HepG2 (cell line): ENCODE data around the gene UCP2. TPM values are rescaled to one million over a fixed set of nuclear protein-coding genes. Genes with fewer than 3 reads are reported as not detected.

Experiments
- ATAC-seq: fragments of 200-7000 bp; cut with Tn5 transposase; 3 replicates; pipeline ENCODE4 v1.9.1; 2020; ENCODE audit warnings: mild to moderate bottlenecking, moderate library complexity
- BruUV-seq: library from RNA; stranded (reverse); fragments of 400-500 nt; replicated peaks from 2 replicates; lab custom pipeline; 2021; lab: Mats Ljungman, UMichigan
- CTCF ChIA-PET: fragments of 300-600 bp; formaldehyde crosslinking; extraction: SDS; loops from one replicate; lab custom pipeline; 2021; ENCODE audit warnings: low total read pairs, inconsistent platforms, low intra/inter-chr PET ratio; lab: Yijun Ruan, JAX
- POLR2A ChIA-PET: fragments of 350-600 bp; sonication (Branson Sonifier 250); formaldehyde crosslinking; loops from one replicate; lab custom pipeline; 2020; ENCODE audit warnings: antibody characterized with exemption, inconsistent platforms; lab: Yijun Ruan, JAX
- DNase-seq: peaks from one replicate; pipeline ENCODE4 v3.0.0-alpha.2; 2015; ENCODE audit warnings: low spot score
- FAIRE-seq: peaks from 3 replicates; lab custom pipeline; 2011; peaks lifted over from hg19 to GRCh38; lab: Jason Lieb, UNC
- H2AFZ ChIP-seq: one replicate; pipeline ENCODE4 v1.6.1; 2011; ENCODE audit warnings: low read length, inconsistent platforms
- H3K27ac ChIP-seq: fragments of 300-600 bp; 3 replicates; pipeline ENCODE4 v1.8.0; 2011; ENCODE audit warnings: mixed run types, mild to moderate bottlenecking, mixed read lengths, low read length, inconsistent platforms; ENCODE audit not compliant: insufficient read depth; ENCODE audit errors: extremely low read length
- H3K27me3 ChIP-seq, 2 experiments: fragments of 200-600 bp in 1 of 2; 2 replicates in 1 of 2; 3 replicates in 1 of 2; pipeline versions ENCODE4 v1.6.0 to v1.8.0; 2011; ENCODE audit warnings: low read length in 2 of 2, mild to moderate bottlenecking in 2 of 2, moderate library complexity in 2 of 2, inconsistent platforms in 1 of 2; ENCODE audit not compliant: insufficient read depth in 2 of 2, control insufficient read depth in 1 of 2
- H3K36me3 ChIP-seq, 2 experiments: fragments of 200-600 bp in 1 of 2; replicated peaks in 1 of 2; 2 replicates in 1 of 2; 3 replicates in 1 of 2; pipeline versions ENCODE4 v1.5.1 to v1.8.0; 2011; ENCODE audit warnings: low read length in 2 of 2, inconsistent platforms in 1 of 2; ENCODE audit not compliant: insufficient read depth in 2 of 2, control insufficient read depth in 1 of 2
- H3K4me1 ChIP-seq: 2 replicates; pipeline ENCODE4 v1.5.1; 2012; ENCODE audit warnings: low read length, inconsistent platforms; ENCODE audit not compliant: insufficient read depth
- H3K4me2 ChIP-seq: 2 replicates; pipeline ENCODE4 v1.6.0; 2011; ENCODE audit warnings: low read depth, low read length, inconsistent platforms
- H3K4me3 ChIP-seq, 3 experiments: fragments of 200-600 bp in 1 of 3; sonication (generic), shearing (Covaris generic) in 1 of 3; replicated peaks in 1 of 3; 2 replicates each; pipeline ENCODE4 v1.5.1; 2011 to 2016; ENCODE audit warnings: low read length in 3 of 3, inconsistent platforms in 2 of 3, low read depth in 2 of 3, mild to moderate bottlenecking in 2 of 3, control low read depth in 1 of 3, mixed read lengths in 1 of 3; ENCODE audit not compliant: insufficient read depth in 1 of 3
- H3K79me2 ChIP-seq: one replicate; pipeline ENCODE4 v1.6.1; 2011; ENCODE audit warnings: low read length, inconsistent platforms; ENCODE audit not compliant: insufficient read depth
- H3K9ac ChIP-seq: 2 replicates; pipeline ENCODE4 v1.6.0; 2011; ENCODE audit warnings: mild to moderate bottlenecking, low read depth, low read length, inconsistent platforms; ENCODE audit not compliant: insufficient read depth
- H3K9me3 ChIP-seq: 2 replicates; pipeline ENCODE4 v1.5.1; 2012; ENCODE audit warnings: mild to moderate bottlenecking, low read length
- H4K20me1 ChIP-seq: 2 replicates; pipeline ENCODE4 v1.6.0; 2011; ENCODE audit warnings: inconsistent platforms, mild to moderate bottlenecking, low read length, moderate library complexity; ENCODE audit not compliant: insufficient read depth
- AKAP8 ChIP-seq: sonication (generic); formaldehyde crosslinking; IDR thresholded peaks from 2 replicates; pipeline ENCODE4 v1.5.1; 2020; ENCODE audit warnings: mild to moderate bottlenecking, missing genetic modification reagents
- HOXD1 ChIP-seq: sonication (generic); formaldehyde crosslinking; IDR thresholded peaks from 2 replicates; pipeline ENCODE4 v1.5.0; 2020; ENCODE audit warnings: missing genetic modification reagents
- JARID2 ChIP-seq: sonication (generic); formaldehyde crosslinking; IDR thresholded peaks from 2 replicates; pipeline ENCODE4 v1.8.1; 2023; ENCODE audit warnings: missing genetic modification reagents, inconsistent platforms; ENCODE audit not compliant: insufficient replicate concordance
- KIAA2018 ChIP-seq: sonication (generic); formaldehyde crosslinking; IDR thresholded peaks from 2 replicates; pipeline ENCODE4 v1.5.0; 2020; ENCODE audit warnings: mild to moderate bottlenecking, missing genetic modification reagents, borderline replicate concordance
- NRL ChIP-seq: sonication (generic); formaldehyde crosslinking; IDR thresholded peaks from 2 replicates; pipeline ENCODE4 v1.5.0; 2020; ENCODE audit warnings: missing genetic modification reagents, mild to moderate bottlenecking, moderate library complexity, borderline replicate concordance
- SKI ChIP-seq: fragments of 450-650 bp; IDR thresholded peaks from one replicate; pipeline ENCODE4 v1.6.1; 2018; ENCODE audit warnings: mild to moderate bottlenecking; ENCODE audit not compliant: partially characterized antibody
- SOX5 ChIP-seq: IDR thresholded peaks from 2 replicates; pipeline ENCODE4 v1.6.1; 2016; ENCODE audit warnings: borderline replicate concordance
- THAP8 ChIP-seq: sonication (generic); formaldehyde crosslinking; IDR thresholded peaks from 2 replicates; pipeline ENCODE4 v1.5.1; 2020; ENCODE audit warnings: missing genetic modification reagents, mild to moderate bottlenecking, borderline replicate concordance
- ZNF737 ChIP-seq: sonication (generic); formaldehyde crosslinking; IDR thresholded peaks from 2 replicates; pipeline ENCODE4 v1.5.0; 2020; ENCODE audit warnings: missing genetic modification reagents, mild to moderate bottlenecking, borderline replicate concordance
- ZSCAN30 ChIP-seq: sonication (generic); formaldehyde crosslinking; IDR thresholded peaks from 2 replicates; pipeline ENCODE4 v1.5.0; 2020; ENCODE audit warnings: mild to moderate bottlenecking, missing genetic modification reagents
- WGBS: methylation state at CpG from one replicate; pipeline ENCODE4 v1.1.6; 2017; ENCODE audit warnings: low lambda C conversion rate; 5-methylcytosine and 5-hydroxymethylcytosine counted together
- in situ Hi-C: cut with HindIII; loops from 2 replicates; pipeline ENCODE4 v1.10.0; 2017; ENCODE audit warnings: low pct_unique_long_range_greater_than_20kb; ENCODE audit not compliant: extremely low pct_ligation_motif_present
- intact Hi-C: fragments of 100-400 bp; cut with micrococcal nuclease; formaldehyde crosslinking; loops from one replicate; pipeline ENCODE4 v1.10.0; 2022; ENCODE audit not compliant: unreplicated experiment
- polyA plus RNA-seq, 8 experiments: library from polyadenylated mRNA; depleted of rRNA in 3 of 8; stranded (reverse) in 7 of 8; unstranded in 1 of 8; fragments of >200 nt; fragmentation: Illumina TruSeq in 4 of 8; extraction: Trizol in 4 of 8; gene quantifications; 2 replicates each; pipeline versions ENCODE4 v1.2.1 to v1.2.3, GENCODE V29; 2011 to 2016; ENCODE audit warnings: low read depth in 4 of 8, missing spikeins in 1 of 8, mixed read lengths in 1 of 8; ENCODE audit not compliant: insufficient read depth in 1 of 8
- total RNA-seq, 5 experiments: library from RNA; depleted of rRNA; stranded (reverse); fragments of >200 nt; fragmentation: Illumina TruSeq; extraction: Trizol; gene quantifications; 2 replicates each; pipeline ENCODE4 v1.2.3, GENCODE V29; 2016; ENCODE audit warnings: low read depth in 1 of 5

UCP2 gene
- total and polyA plus RNA-seq, 2 of the 13 experiments (the other 11 are each of a cell fraction or from before 2014, with no cell fraction given), result 2.7 to 3.2 TPM

GRCh38 chr11:74017631-74018030, 35.0 kb upstream of the UCP2 start:
- BruUV-seq, result TSS peak; percentile 36
- no peak overlapping the region for H3K4me3 ChIP-seq
- intact Hi-C loops, result no loop called here
- ATAC-seq (no peak), DNase-seq (no peak), FAIRE-seq (no peak)
- ChIA-PET CTCF (no interaction called here), POLR2A (interaction anchor here (1.2 to 2.0 kb wide), 4 partner anchors 12 to 153 kb away, joined by 3 to 32 read pairs (median 4); partner anchors contain the start of genes C2CD3, PPME1 and UCP2)
- no peaks in the 10 kb centered on the region; a peak in 1 of 5 replicates for H3K36me3 ChIP-seq
- H3K9ac ChIP-seq, result peak overlapping the region; percentile 72; the same call in 1 of the 2 replicates
- no peaks in the 10 kb centered on the region for H3K79me2 ChIP-seq
- TF ChIP-seq ZNF737, result no peak
- no peak for TF ChIP-seq SOX5
- no peak for TF ChIP-seq KIAA2018 (CRISPR knock-in tag)
- TF ChIP-seq HOXD1 (CRISPR knock-in tag), result no peak
- no peak for TF ChIP-seq AKAP8 (CRISPR knock-in tag)
- no peak for TF ChIP-seq THAP8 (CRISPR knock-in tag)
- TF ChIP-seq NRL, result no peak
- TF ChIP-seq JARID2 (CRISPR knock-in tag), result no peak
- TF ChIP-seq SKI, result no peak
- no peak for TF ChIP-seq ZSCAN30
- no peak overlapping the region for H2AFZ ChIP-seq
- no peaks in the 10 kb centered on the region for H4K20me1 ChIP-seq
- 90% methylated on average over 2 of the region's 3 CpGs for WGBS
- peak overlapping the region; percentile 92 for H3K27ac ChIP-seq
- peak overlapping the region; percentile 85 for H3K4me2 ChIP-seq
- in situ Hi-C loops, result no loop called here
- no peaks in the 10 kb centered on the region for H3K27me3 ChIP-seq
- peaks cover 37% of the 10 kb centered on the region for H3K4me1 ChIP-seq
- H3K9me3 ChIP-seq, result no peaks in the 10 kb centered on the region
